ENCODE measurements around the gene TENM4. TPM values are rescaled to one million over a fixed set of nuclear protein-coding genes. Genes with fewer than 3 reads are reported as not detected.

TENM4 gene
- total and polyA plus RNA-seq, 2 of the 8 experiments (the other 6 are each of a cell fraction or from before 2014, with no cell fraction given) = 3.5 to 7.2 TPM

DNA sequence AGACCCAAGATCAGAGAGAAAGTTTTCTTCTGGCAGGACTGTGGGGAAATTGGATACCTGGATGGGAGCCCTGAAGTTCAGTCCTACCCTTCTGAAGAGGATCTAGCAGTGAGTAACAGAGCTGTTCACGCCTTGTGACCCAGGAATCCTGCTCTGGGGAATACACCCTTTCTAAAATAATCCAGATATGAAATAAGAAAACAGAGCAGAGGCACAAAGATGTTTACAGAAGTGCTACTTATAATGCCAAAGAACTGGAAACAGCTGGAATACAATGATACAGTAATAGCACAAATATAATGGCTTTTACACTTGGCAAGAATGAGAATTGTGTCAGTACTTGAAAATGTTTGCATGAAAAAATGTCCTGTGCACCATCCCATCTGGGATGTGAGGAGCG, 562.2 kb downstream of the TENM4 start:
- Histone ChIP-seq H3K9me3 (ENCODE audit: insufficient read depth in 2 of 2, low read depth in 1 of 2, low read length in 1 of 2) (peaks cover 12 to 24% of the 10 kb centered on the region in 2 experiments), H3K79me2 (ENCODE audit: control insufficient read depth in 1 of 2, insufficient read depth in 2 of 2, low read length in 2 of 2) (no peaks in the 10 kb centered on the region), H4K5ac (ENCODE audit: insufficient read length, low read depth, low read length) (no peak overlapping the region), H3K4me2 (ENCODE audit: insufficient read depth in 1 of 2, low read depth in 2 of 2, low read length in 2 of 2) (no peak overlapping the region), H3K23ac (ENCODE audit: insufficient read length) (no peak overlapping the region), H3K4me1 (replicated peaks in 1 of 4; ENCODE audit: control insufficient read depth in 3 of 4, insufficient read depth in 4 of 4, low read length in 3 of 4) (no peaks in the 10 kb centered on the region), H2AFZ (ENCODE audit: low read length) (no peak overlapping the region), H2BK20ac (ENCODE audit: low read length) (no peak overlapping the region), H3K23me2 (ENCODE audit: low read depth, low read length) (no peaks in the 10 kb centered on the region; the same call in 1 of the 2 replicates), H3K18ac (ENCODE audit: extremely low read depth, low read length) (no peak overlapping the region), H3K36me3 (ENCODE audit: control insufficient read depth in 2 of 4, insufficient read depth in 4 of 4, low read length in 3 of 4) (peaks cover 0 to 12% (median 1%) of the 10 kb centered on the region in 4 experiments; a peak in 2 of 8 replicates), H3K4ac (replicated peaks; ENCODE audit: insufficient read length, low read depth, low read length) (no peak overlapping the region), H3K27me3 (replicated peaks in 1 of 4; ENCODE audit: control insufficient read depth in 3 of 4, extremely low read depth in 1 of 4, insufficient read depth in 3 of 4, low read length in 3 of 4) (no peaks in the 10 kb centered on the region), H2BK15ac (ENCODE audit: low read length) (no peak overlapping the region), H2AK5ac (ENCODE audit: low read depth, low read length) (no peak overlapping the region), H2BK5ac (ENCODE audit: low read depth, low read length) (no peak overlapping the region), H3K27ac (ENCODE audit: low read depth, low read length) (no peak overlapping the region), H3K14ac (ENCODE audit: insufficient read length) (no peak overlapping the region), H4K8ac (ENCODE audit: extremely low read depth, insufficient read depth, low read length) (no peak overlapping the region), H4K20me1 (replicated peaks in 1 of 2; ENCODE audit: control insufficient read depth in 1 of 2, insufficient read depth in 2 of 2, low read length in 2 of 2) (no peaks in the 10 kb centered on the region), H2BK12ac (ENCODE audit: low read depth, low read length) (no peak overlapping the region), H3K56ac (replicated peaks; ENCODE audit: insufficient read length, low read depth, low read length) (no peak overlapping the region), H3K79me1 (ENCODE audit: low read depth, low read length) (no peaks in the 10 kb centered on the region), H3K9ac (replicated peaks in 1 of 4; ENCODE audit: extremely low read depth in 1 of 4, low read depth in 3 of 4, low read length in 3 of 4) (no peak overlapping the region), H3K4me3 (ENCODE audit: extremely low read depth in 1 of 4, insufficient read depth in 2 of 4, low read depth in 3 of 4, low read length in 4 of 4) (no peak overlapping the region; a peak in 2 of 8 replicates), H4K91ac (replicated peaks; ENCODE audit: insufficient read length, low read length) (no peak overlapping the region), H2BK120ac (replicated peaks; ENCODE audit: low read depth, low read length) (no peak overlapping the region)
- POLR2A ChIA-PET (ENCODE audit: partially characterized antibody) = no interaction called here
- DNase-seq (ENCODE audit: low read depth in 1 of 2, low spot score in 2 of 2) (no peak), FAIRE-seq (no peak)
- 90% methylated on average over 2 of the region's 2 CpGs; no CpG with 5 or more reads in 1 of the 2 experiments for WGBS, 2 experiments (ENCODE audit: extremely low coverage in 1 of 2, insufficient coverage in 1 of 2, insufficient read length in 1 of 2, insufficient replicate concordance in 2 of 2, low coverage in 1 of 2, low lambda C conversion rate in 2 of 2, missing lambda C conversion rate in 1 of 2)
- CTCF ChIA-PET (ENCODE audit: partially characterized antibody) = interaction anchor here (0.8 to 1.0 kb wide), 3 partner anchors 20 to 233 kb away, joined by 3 to 4 read pairs (median 3); no protein-coding TSS in a partner anchor
